GM12878 (cell line): ENCODE data around the gene OTULIN. TPM values are rescaled to one million over a fixed set of nuclear protein-coding genes. Genes with fewer than 3 reads are reported as not detected.

ENCODE experiments used
- ATAC-seq: fragments of 200-7000 bp; cut with Tn5 transposase; 3 replicates; pipeline ENCODE4 v1.9.1; 2020; ENCODE audit warnings: mild to moderate bottlenecking, moderate library complexity
- BruUV-seq: library from RNA; stranded (reverse); fragments of 400-500 nt; replicated peaks from 2 replicates; lab custom pipeline; 2021; lab: Mats Ljungman, UMichigan
- CTCF ChIA-PET: fragments of 300-600 bp; sonication (Branson Sonifier 250); formaldehyde crosslinking; extraction: SDS; loops from one replicate; lab custom pipeline; 2021; ENCODE audit warnings: inconsistent platforms; lab: Yijun Ruan, JAX
- POLR2A ChIA-PET: fragments of 350-600 bp; formaldehyde crosslinking; extraction: SDS; loops from one replicate; lab custom pipeline; 2021; ENCODE audit warnings: inconsistent platforms; lab: Charles Lee
- RAD21 ChIA-PET: fragments of 300-600 bp; sonication (Branson Sonifier 250); formaldehyde crosslinking; loops from one replicate; lab custom pipeline; 2023; ENCODE audit warnings: antibody characterized with exemption; ENCODE audit not compliant: unreplicated experiment; lab: Charles Lee
- SMC1A ChIA-PET: fragments of 300-600 bp; sonication (Branson Sonifier 250); formaldehyde crosslinking; loops from one replicate; lab custom pipeline; 2023; ENCODE audit not compliant: unreplicated experiment, uncharacterized antibody; lab: Charles Lee
- DNase-seq: peaks from one replicate; pipeline ENCODE4 v3.0.0-alpha.2; 2011; ENCODE audit warnings: low read depth, low spot score
- FAIRE-seq: peaks from 3 replicates; lab custom pipeline; 2011; peaks lifted over from hg19 to GRCh38; lab: Jason Lieb, UNC
- H2AFZ ChIP-seq: 2 replicates; pipeline ENCODE4 v1.6.0; 2011; ENCODE audit warnings: low read depth, low read length, control low read depth; ENCODE audit not compliant: control insufficient read depth
- H3K27ac ChIP-seq: 2 replicates; pipeline ENCODE4 v1.5.1; 2011; ENCODE audit warnings: control low read depth; ENCODE audit not compliant: control insufficient read depth, insufficient read depth
- H3K27me3 ChIP-seq, 2 experiments: replicated peaks in 1 of 2; 2 replicates each; pipeline versions ENCODE4 v1.6.0 to v1.6.1; 2011; ENCODE audit warnings: low read length in 1 of 2; ENCODE audit not compliant: control insufficient read depth in 2 of 2, insufficient read depth in 2 of 2
- H3K36me3 ChIP-seq, 2 experiments: 2 replicates each; pipeline ENCODE4 v1.5.1; 2011; ENCODE audit warnings: low read length in 1 of 2; ENCODE audit not compliant: control insufficient read depth in 2 of 2, insufficient read depth in 2 of 2
- H3K4me1 ChIP-seq: 2 replicates; pipeline ENCODE4 v1.6.1; 2011; ENCODE audit warnings: mild to moderate bottlenecking, low read length, moderate library complexity, mixed read lengths; ENCODE audit not compliant: control insufficient read depth, insufficient read depth
- H3K4me2 ChIP-seq: 2 replicates; pipeline ENCODE4 v1.6.0; 2011; ENCODE audit warnings: control low read depth; ENCODE audit not compliant: control insufficient read depth, insufficient read depth
- H3K4me3 ChIP-seq: fragments of 200-600 bp; sonication (generic); 2 replicates; pipeline ENCODE4 v1.5.1; 2016
- H3K79me2 ChIP-seq: 2 replicates; pipeline ENCODE4 v1.6.0; 2011; ENCODE audit warnings: low read length; ENCODE audit not compliant: control insufficient read depth, insufficient read depth
- H3K9ac ChIP-seq: 2 replicates; pipeline ENCODE4 v1.8.0; 2011; ENCODE audit warnings: low read length, control low read depth, mixed read lengths; ENCODE audit not compliant: control insufficient read depth, insufficient read depth
- H3K9me3 ChIP-seq: replicated peaks from 3 replicates; pipeline ENCODE4 v1.5.1; 2011; ENCODE audit warnings: mild to moderate bottlenecking, low read length; ENCODE audit not compliant: control insufficient read depth, insufficient read depth
- H4K20me1 ChIP-seq: 2 replicates; pipeline ENCODE4 v1.6.0; 2011; ENCODE audit not compliant: control insufficient read depth, insufficient read depth
- BRCA1 ChIP-seq: IDR thresholded peaks from 2 replicates; pipeline ENCODE4 v1.6.1; 2011; ENCODE audit warnings: low read depth, low read length, improper control_type of control experiment
- CEBPB ChIP-seq, 2 experiments: fragments of 150-350 bp in 1 of 2; IDR thresholded peaks; 2 replicates each; pipeline ENCODE4 v1.6.1; 2012 to 2014; ENCODE audit warnings: low read depth in 2 of 2, low read length in 2 of 2, borderline replicate concordance in 1 of 2, inconsistent platforms in 1 of 2
- JUNB ChIP-seq: IDR thresholded peaks from 2 replicates; pipeline ENCODE4 v1.6.1; 2016; ENCODE audit warnings: antibody characterized with exemption, mild to moderate bottlenecking
- RUNX3 ChIP-seq: IDR thresholded peaks from 2 replicates; pipeline ENCODE4 v1.6.1; 2012; ENCODE audit warnings: low read length, inconsistent platforms
- SMAD1 ChIP-seq: fragments of 450-650 bp; IDR thresholded peaks from 2 replicates; pipeline ENCODE4 v1.6.1; 2018; ENCODE audit warnings: mild to moderate bottlenecking, low read depth; ENCODE audit not compliant: partially characterized antibody
- SPI1 ChIP-seq: IDR thresholded peaks from 2 replicates; pipeline ENCODE4 v1.6.1; 2011; ENCODE audit warnings: low read depth, mild to moderate bottlenecking, low read length, moderate library complexity, borderline replicate concordance; ENCODE audit not compliant: insufficient read depth
- SUZ12 ChIP-seq: fragments of 200-600 bp; sonication (generic); IDR thresholded peaks from one replicate; pipeline ENCODE4 v1.6.1; 2018; ENCODE audit warnings: antibody characterized with exemption, mild to moderate bottlenecking; ENCODE audit not compliant: unreplicated experiment
- WGBS: methylation state at CpG from one replicate; pipeline ENCODE4 v1.1.6; 2016; ENCODE audit warnings: low lambda C conversion rate; ENCODE audit not compliant: insufficient replicate concordance, insufficient coverage; ENCODE audit errors: missing lambda C conversion rate; 5-methylcytosine and 5-hydroxymethylcytosine counted together
- in situ Hi-C: fragments of 300-500 bp; cut with MboI; formaldehyde crosslinking; loops from 9 replicates; pipeline ENCODE4 v1.14.3; 2018; ENCODE audit warnings: mixed read lengths
- intact Hi-C: fragments of 100-400 bp; cut with micrococcal nuclease; formaldehyde crosslinking; loops from one replicate; pipeline ENCODE4 v1.14.2; 2022; ENCODE audit not compliant: unreplicated experiment
- polyA plus RNA-seq, 11 experiments: library from polyadenylated mRNA; depleted of rRNA in 4 of 11; unstranded in 6 of 11; stranded (reverse) in 5 of 11; fragments of >200 nt; fragmentation: Nextera tagmentation in 4 of 11; fragmentation: Illumina TruSeq in 1 of 11; extraction: Ambion mirVana in 4 of 11; extraction: Trizol in 1 of 11; gene quantifications; 1 replicate in 1 of 11; 2 replicates in 10 of 11; pipeline versions ENCODE4 v1.2.1 to v1.2.3, GENCODE V29; 2011 to 2016; ENCODE audit warnings: inconsistent platforms in 2 of 11, missing spikeins in 2 of 11, low read depth in 1 of 11
- total RNA-seq, 4 experiments: library from RNA; depleted of rRNA in 3 of 4; stranded (reverse); fragments of >200 nt in 3 of 4; fragmentation: Illumina TruSeq in 1 of 4; extraction: Trizol in 1 of 4; gene quantifications; 2 replicates each; pipeline versions ENCODE4 v1.2.1 to v1.2.3, GENCODE V29; 2013 to 2021
- TF ChIP-seq, protein P1 (sequence below): fragments of 450-650 bp; IDR thresholded peaks from 2 replicates; pipeline ENCODE4 v1.6.1; 2016; ENCODE audit warnings: mild to moderate bottlenecking

Gene OTULIN
- total and polyA plus RNA-seq, 10 of the 15 experiments (the other 5 are each of a cell fraction or from before 2014, with no cell fraction given): 6.6 to 70.5 (median 28.7) TPM

DNA sequence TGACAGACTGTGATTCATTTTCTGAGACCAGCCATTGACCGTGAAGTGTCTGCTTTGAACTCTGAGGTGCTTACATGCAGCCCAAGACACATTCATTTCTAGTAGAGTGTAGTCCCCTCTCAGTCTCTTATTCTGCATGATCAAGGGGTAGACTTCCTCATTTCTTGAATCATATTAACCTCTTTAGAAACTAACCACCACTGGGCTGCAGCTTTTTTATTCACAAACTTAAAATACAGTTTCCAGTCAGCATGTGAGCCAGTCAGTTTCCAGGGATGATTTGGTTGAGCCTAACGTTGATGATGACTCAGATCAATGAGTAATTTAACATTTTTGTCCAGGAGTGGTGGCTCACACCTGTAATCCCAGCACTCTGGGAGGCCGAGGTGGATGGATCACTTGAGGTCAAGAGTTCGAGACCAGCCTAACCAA lies 59.2 kb downstream of the OTULIN start:
- H3K9me3 ChIP-seq: no peaks in the 10 kb centered on the region
- H3K4me1 ChIP-seq: no peaks in the 10 kb centered on the region
- H4K20me1 ChIP-seq: no peaks in the 10 kb centered on the region
- H2AFZ ChIP-seq: no peak overlapping the region
- POLR2A ChIA-PET: no interaction called here
- intact Hi-C loops (no loop called here), in situ Hi-C loops (loop anchor here (5.0 to 25.0 kb wide), 2 partner anchors 279 to 1739 kb away; partner anchors contain the start of gene ZNF622)
- H3K4me2 ChIP-seq: no peak overlapping the region
- CTCF ChIA-PET: interaction anchor here (1.0 to 12.1 kb wide), 2 partner anchors 125 to 279 kb away, joined by 3 to 213 read pairs; no protein-coding TSS in a partner anchor
- peak; percentile 64 for ATAC-seq
- H3K4me3 ChIP-seq: no peak overlapping the region
- H3K27ac ChIP-seq: no peak overlapping the region
- no TSS peak for BruUV-seq
- no peaks in the 10 kb centered on the region for H3K79me2 ChIP-seq
- TF ChIP-seq SPI1 (peak; percentile 78), SUZ12 (no peak), BRCA1 (no peak), JUNB (peak; percentile 41), CEBPB (IDR thresholded peaks at IDR 0.05; ENCODE audit: borderline replicate concordance in 1 of 2, low read depth in 2 of 2, low read length in 2 of 2) (no peak), SMAD1 (no peak), RUNX3 (0 out of 2 replicates have a peak, but pooled peaks have one; percentile 23)
- TF ChIP-seq, protein P1, sequence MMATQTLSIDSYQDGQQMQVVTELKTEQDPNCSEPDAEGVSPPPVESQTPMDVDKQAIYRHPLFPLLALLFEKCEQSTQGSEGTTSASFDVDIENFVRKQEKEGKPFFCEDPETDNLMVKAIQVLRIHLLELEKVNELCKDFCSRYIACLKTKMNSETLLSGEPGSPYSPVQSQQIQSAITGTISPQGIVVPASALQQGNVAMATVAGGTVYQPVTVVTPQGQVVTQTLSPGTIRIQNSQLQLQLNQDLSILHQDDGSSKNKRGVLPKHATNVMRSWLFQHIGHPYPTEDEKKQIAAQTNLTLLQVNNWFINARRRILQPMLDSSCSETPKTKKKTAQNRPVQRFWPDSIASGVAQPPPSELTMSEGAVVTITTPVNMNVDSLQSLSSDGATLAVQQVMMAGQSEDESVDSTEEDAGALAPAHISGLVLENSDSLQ: no peak
- TF ChIP-seq, all 136 proteins: peak for 3
- DNase-seq (no peak), FAIRE-seq (peak; percentile 52)
- RAD21 ChIA-PET: no interaction called here
- Histone ChIP-seq H3K9ac (no peak overlapping the region), H3K27me3 (no peaks in the 10 kb centered on the region), H3K36me3 (no peaks in the 10 kb centered on the region)
- 13% methylated on average over 4 of the region's 4 CpGs for WGBS
- SMC1A ChIA-PET: interaction anchor here (0.9 to 6.9 kb wide), 4 partner anchors 17 to 291 kb away, joined by 3 to 90 read pairs (median 4); no protein-coding TSS in a partner anchor
